Kidney (tissue), 14 donors: ENCODE data around the gene CERS2. TPM values are rescaled to one million over a fixed set of nuclear protein-coding genes. Genes with fewer than 3 reads are reported as not detected.

Source experiments
- DNase-seq, 5 donors: peaks; one replicate each; pipeline ENCODE4 v3.0.0-alpha.2; 2013 to 2020
- FAIRE-seq: peaks from 2 replicates; lab custom pipeline; 2012; peaks lifted over from hg19 to GRCh38; lab: Jason Lieb, UNC
- H3K27ac ChIP-seq, 2 donors: one replicate each; pipeline ENCODE4 v1.7.0; 2013; ENCODE audit warnings: low read depth in 2 of 2, low read length in 2 of 2, inconsistent platforms in 1 of 2
- H3K27me3 ChIP-seq: one replicate; pipeline ENCODE4 v1.7.1; 2013; ENCODE audit warnings: low read length, inconsistent platforms; ENCODE audit not compliant: control insufficient read depth, insufficient read depth
- H3K36me3 ChIP-seq, 3 donors: one replicate each; pipeline versions ENCODE4 v1.7.0 to v1.7.1; 2013; ENCODE audit warnings: low read length in 3 of 3, control low read depth in 1 of 3, inconsistent platforms in 1 of 3; ENCODE audit not compliant: insufficient read depth in 3 of 3, control insufficient read depth in 2 of 3
- H3K4me1 ChIP-seq, 3 donors: one replicate each; pipeline versions ENCODE4 v1.7.0 to v1.7.1; 2013; ENCODE audit warnings: low read length in 3 of 3, inconsistent platforms in 1 of 3, low read depth in 1 of 3; ENCODE audit not compliant: control insufficient read depth in 2 of 3, insufficient read depth in 2 of 3
- H3K4me3 ChIP-seq, 3 donors: one replicate each; pipeline versions ENCODE4 v1.7.0 to v1.8.1; 2013; ENCODE audit warnings: low read length in 3 of 3, control low read depth in 1 of 3, inconsistent platforms in 1 of 3
- H3K9ac ChIP-seq, 3 donors: one replicate each; pipeline versions ENCODE4 v1.7.0 to v1.7.1; 2013; ENCODE audit warnings: low read length in 3 of 3, control low read depth in 1 of 3, inconsistent platforms in 1 of 3
- H3K9me3 ChIP-seq, 3 donors: one replicate each; pipeline versions ENCODE4 v1.7.0 to v1.7.1; 2013; ENCODE audit warnings: low read length in 3 of 3, control low read depth in 1 of 3, inconsistent platforms in 1 of 3; ENCODE audit not compliant: control insufficient read depth in 2 of 3, insufficient read depth in 1 of 3
- intact Hi-C: fragments of 100-400 bp; cut with DNase I; formaldehyde crosslinking; loops from one replicate; pipeline ENCODE4 v1.11.1; 2022
- polyA plus RNA-seq: library from polyadenylated mRNA; stranded (reverse); fragments of 350-450 nt; fragmentation: Illumina TruSeq; extraction: RNeasy Lipid Tissue Mini Kit (QIAGEN cat#74804); gene quantifications from one replicate; pipeline ENCODE4 v1.2.3, GENCODE V29; 2014; ENCODE audit warnings: low read depth, low replicate concordance; ENCODE audit not compliant: insufficient read depth
- total RNA-seq: library from RNA; stranded (reverse); fragmentation: NEBNext Ultra II Directional; extraction: Animal tissue kit (Norgen Biotek cat#: 25700); gene quantifications from one replicate; pipeline ENCODE4 v1.2.1, GENCODE V29; 2021
- TF ChIP-seq, protein P1 (sequence below): IDR thresholded peaks from 3 replicates; pipeline ENCODE4 v1.5.1; 2012; ENCODE audit warnings: mild to moderate bottlenecking, moderate library complexity, borderline replicate concordance; ENCODE audit not compliant: insufficient read depth; ENCODE audit errors: extremely low read depth
- donor health status: control.
- donor health status: control.
- donor health status: control.
- donor health status: control.
- donor health status: control.
- donor health status: DM: yes; HTN: yes; CAD: no.
- donor health status: Normal renal cell carcinoma (clear cell type).

Gene CERS2
- total and polyA plus RNA-seq, 2 donors from 2014 or later, result 258 to 268 TPM

DNA sequence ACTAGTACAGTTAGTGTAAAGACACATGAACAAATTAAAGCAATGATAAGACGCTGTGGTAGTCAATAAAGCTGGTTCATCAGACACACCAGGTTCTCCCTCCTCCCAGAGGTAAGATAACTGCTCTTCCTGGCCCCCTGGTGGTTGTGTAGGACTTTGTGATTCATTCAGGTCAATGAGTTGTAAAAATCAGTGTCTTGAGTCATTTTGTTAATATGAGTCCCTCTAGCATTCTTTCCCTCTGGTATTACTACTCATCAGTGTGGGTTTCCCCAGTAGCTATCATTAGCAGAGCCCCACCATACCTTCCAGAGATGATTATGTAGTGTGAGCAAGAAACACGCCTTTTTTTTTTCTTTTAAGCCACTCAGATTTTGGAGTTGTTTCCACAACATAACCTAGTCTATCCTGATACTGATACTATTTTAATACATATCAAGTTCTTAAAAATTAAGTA, 52.1 kb downstream of the CERS2 start:
- TF ChIP-seq, protein P1, sequence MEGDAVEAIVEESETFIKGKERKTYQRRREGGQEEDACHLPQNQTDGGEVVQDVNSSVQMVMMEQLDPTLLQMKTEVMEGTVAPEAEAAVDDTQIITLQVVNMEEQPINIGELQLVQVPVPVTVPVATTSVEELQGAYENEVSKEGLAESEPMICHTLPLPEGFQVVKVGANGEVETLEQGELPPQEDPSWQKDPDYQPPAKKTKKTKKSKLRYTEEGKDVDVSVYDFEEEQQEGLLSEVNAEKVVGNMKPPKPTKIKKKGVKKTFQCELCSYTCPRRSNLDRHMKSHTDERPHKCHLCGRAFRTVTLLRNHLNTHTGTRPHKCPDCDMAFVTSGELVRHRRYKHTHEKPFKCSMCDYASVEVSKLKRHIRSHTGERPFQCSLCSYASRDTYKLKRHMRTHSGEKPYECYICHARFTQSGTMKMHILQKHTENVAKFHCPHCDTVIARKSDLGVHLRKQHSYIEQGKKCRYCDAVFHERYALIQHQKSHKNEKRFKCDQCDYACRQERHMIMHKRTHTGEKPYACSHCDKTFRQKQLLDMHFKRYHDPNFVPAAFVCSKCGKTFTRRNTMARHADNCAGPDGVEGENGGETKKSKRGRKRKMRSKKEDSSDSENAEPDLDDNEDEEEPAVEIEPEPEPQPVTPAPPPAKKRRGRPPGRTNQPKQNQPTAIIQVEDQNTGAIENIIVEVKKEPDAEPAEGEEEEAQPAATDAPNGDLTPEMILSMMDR, result peak; percentile 66

DNA sequence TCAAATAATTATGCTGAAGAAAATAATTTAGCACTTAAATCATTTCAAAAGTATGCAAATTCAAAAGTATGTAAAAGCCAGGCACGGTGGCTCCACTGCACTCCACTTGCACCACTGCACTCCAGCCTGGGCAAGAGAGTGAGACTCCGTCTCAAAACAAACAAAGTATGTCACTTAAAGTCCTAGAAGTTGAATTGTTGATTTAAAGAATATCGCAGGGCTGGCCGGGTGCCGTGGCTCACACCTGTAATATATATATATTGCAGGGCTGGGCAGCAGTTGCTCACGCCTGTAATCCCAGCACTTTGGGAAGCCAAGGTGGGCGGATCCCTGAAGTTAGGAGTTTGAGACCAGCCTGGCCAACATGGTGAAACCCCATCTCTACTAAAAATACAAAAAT, 57.2 kb downstream of the CERS2 start:
- TF ChIP-seq, protein P1, result no peak
- H3K36me3 ChIP-seq, result no peaks in the 10 kb centered on the region
- no peaks in the 10 kb centered on the region for H3K9me3 ChIP-seq
- H3K4me1 ChIP-seq, result no peaks in the 10 kb centered on the region
- H3K27me3 ChIP-seq, result no peaks in the 10 kb centered on the region
- no peak overlapping the region for H3K9ac ChIP-seq
- no peak overlapping the region for H3K27ac ChIP-seq
- DNase-seq (no peak), FAIRE-seq (no peak)
- intact Hi-C loops, result no loop called here
- no peak overlapping the region for H3K4me3 ChIP-seq

More for the DNA sequence above, 52.1 kb downstream of the CERS2 start:
- FAIRE-seq (no peak), DNase-seq (peak in 4 of 5 donors; percentile 46 to 85 (median 63))
- H3K9ac ChIP-seq, result no peak overlapping the region
- H3K9me3 ChIP-seq, result peaks cover 0 to under 1% (median 0%) of the 10 kb centered on the region in 3 donors
- intact Hi-C loops, result no loop called here
- no peaks in the 10 kb centered on the region for H3K27me3 ChIP-seq
- H3K27ac ChIP-seq, result no peak overlapping the region
- H3K36me3 ChIP-seq, result peaks cover 0 to under 1% (median 0%) of the 10 kb centered on the region in 3 donors
- H3K4me1 ChIP-seq, result peaks cover 0 to 5% (median 0%) of the 10 kb centered on the region in 3 donors
- H3K4me3 ChIP-seq, result no peak overlapping the region

Other genes with a start within 250 kb of the CERS2 start
- gene CTSS, start 209.1 kb downstream of the CERS2 start, total RNA-seq, result 109 TPM
- gene CTSS, start 209.1 kb downstream of the CERS2 start, polyA plus RNA-seq, result 5.3 TPM
- gene CTSK, start 166.6 kb downstream of the CERS2 start, total RNA-seq, result 16.8 TPM
- gene CTSK, start 166.6 kb downstream of the CERS2 start, polyA plus RNA-seq, result 11.6 TPM
- 46.0 TPM for gene ARNT, start 98.2 kb downstream of the CERS2 start, total RNA-seq
- 13.0 TPM for gene ARNT, start 98.2 kb downstream of the CERS2 start, polyA plus RNA-seq
- gene CTXND2, start 87.7 kb downstream of the CERS2 start, total RNA-seq, result not detected
- gene CTXND2, start 87.7 kb downstream of the CERS2 start, polyA plus RNA-seq, result not detected
- gene SETDB1, start 48.5 kb downstream of the CERS2 start, total RNA-seq, result 51.6 TPM
- gene SETDB1, start 48.5 kb downstream of the CERS2 start, polyA plus RNA-seq, result 12.1 TPM
- gene ANXA9, start 7.5 kb upstream of the CERS2 start, total RNA-seq, result 3.3 TPM
- gene ANXA9, start 7.5 kb upstream of the CERS2 start, polyA plus RNA-seq, result 38.5 TPM
- 33.5 TPM for gene MINDY1, start 32.1 kb upstream of the CERS2 start, total RNA-seq
- 35.1 TPM for gene MINDY1, start 32.1 kb upstream of the CERS2 start, polyA plus RNA-seq
- gene PRUNE1, start 33.6 kb upstream of the CERS2 start, total RNA-seq, result 24.0 TPM
- 25.6 TPM for gene PRUNE1, start 33.6 kb upstream of the CERS2 start, polyA plus RNA-seq
- gene BNIPL, start 61.8 kb upstream of the CERS2 start, total RNA-seq, result 0.54 TPM
- 3.1 TPM for gene BNIPL, start 61.8 kb upstream of the CERS2 start, polyA plus RNA-seq
- gene C1orf56, start 72.9 kb upstream of the CERS2 start, total RNA-seq, result 6.2 TPM
- 12.8 TPM for gene C1orf56, start 72.9 kb upstream of the CERS2 start, polyA plus RNA-seq
- 107 TPM for gene CDC42SE1, start 84.8 kb upstream of the CERS2 start, total RNA-seq
- 36.6 TPM for gene CDC42SE1, start 84.8 kb upstream of the CERS2 start, polyA plus RNA-seq
- 1.4 TPM for gene MLLT11, start 85.6 kb upstream of the CERS2 start, total RNA-seq
- 2.3 TPM for gene MLLT11, start 85.6 kb upstream of the CERS2 start, polyA plus RNA-seq
- gene GABPB2, start 95.9 kb upstream of the CERS2 start, total RNA-seq, result 20.5 TPM
- gene GABPB2, start 95.9 kb upstream of the CERS2 start, polyA plus RNA-seq, result 4.7 TPM
- gene SEMA6C, start 171.8 kb upstream of the CERS2 start, total RNA-seq, result 7.6 TPM
- 17.4 TPM for gene SEMA6C, start 171.8 kb upstream of the CERS2 start, polyA plus RNA-seq
- gene TNFAIP8L2, start 181.8 kb upstream of the CERS2 start, total RNA-seq, result 6.3 TPM
- gene TNFAIP8L2, start 181.8 kb upstream of the CERS2 start, polyA plus RNA-seq, result 1.8 TPM
- 7.9 TPM for gene LYSMD1, start 191.1 kb upstream of the CERS2 start, total RNA-seq
- gene LYSMD1, start 191.1 kb upstream of the CERS2 start, polyA plus RNA-seq, result 9.1 TPM
- gene SCNM1, start 191.3 kb upstream of the CERS2 start, total RNA-seq, result 33.4 TPM
- gene SCNM1, start 191.3 kb upstream of the CERS2 start, polyA plus RNA-seq, result 57.7 TPM
- gene TMOD4, start 201.1 kb upstream of the CERS2 start, total RNA-seq, result 0.66 TPM
- gene TMOD4, start 201.1 kb upstream of the CERS2 start, polyA plus RNA-seq, result 0.65 TPM
- gene VPS72, start 215.4 kb upstream of the CERS2 start, total RNA-seq, result 52.6 TPM
- gene VPS72, start 215.4 kb upstream of the CERS2 start, polyA plus RNA-seq, result 38.2 TPM
- gene PIP5K1A, start 223.7 kb upstream of the CERS2 start, total RNA-seq, result 49.0 TPM
- gene PIP5K1A, start 223.7 kb upstream of the CERS2 start, polyA plus RNA-seq, result 15.5 TPM